ENCODE data around the gene PRSS57. TPM values are rescaled to one million over a fixed set of nuclear protein-coding genes. Genes with fewer than 3 reads are reported as not detected.

PRSS57 gene
- total and polyA plus RNA-seq, 2 of the 13 experiments (the other 11 are each of a cell fraction or from before 2014, with no cell fraction given), result 0.12 TPM; not detected in 1

GRCh38 chr19:708154-709143, 13.2 kb upstream of the PRSS57 start, which contains the start of gene PALM:
TSS of gene PALM (plus strand) at chr19:708935. CDS start at chr19:709147, 212 bp downstream.
- POLR2A ChIA-PET, result interaction anchor here (0.7 to 2.5 kb wide), 13 partner anchors 9 to 184 kb away, joined by 3 to 27 read pairs (median 3); partner anchors contain the start of genes CDC34, FSTL3 and RNF126
- FAIRE-seq (no peak), ATAC-seq (peak; percentile 40), DNase-seq (ENCODE audit: low spot score) (peak; percentile 39)
- peak within 1 kb of the TSS; percentile 97 for H3K4me2 ChIP-seq (ENCODE audit: low read depth, low read length)
- H2AFZ ChIP-seq (ENCODE audit: low read length), result no peak within 1 kb of the TSS
- H3K9ac ChIP-seq (ENCODE audit: insufficient read depth, low read depth, low read length), result peak within 1 kb of the TSS; percentile 65
- peak within 1 kb of the TSS; percentile 63 for H3K27ac ChIP-seq (ENCODE audit: extremely low read length, insufficient read depth, low read length)
- CTCF ChIA-PET (ENCODE audit: low intra/inter-chr PET ratio, low total read pairs), result interaction anchor here (0.9 to 1.1 kb wide), 2 partner anchors 8 to 44 kb away, joined by 3 read pairs; no protein-coding TSS in a partner anchor
- H3K27me3 ChIP-seq (ENCODE audit: control insufficient read depth in 1 of 2, insufficient read depth in 2 of 2, low read length in 2 of 2), result no peaks in the 10 kb centered on the region; a peak in 1 of 5 replicates
- H3K4me1 ChIP-seq (ENCODE audit: insufficient read depth, low read length), result peaks cover 55% of the 10 kb centered on the region
- no peaks in the 10 kb centered on the region for H4K20me1 ChIP-seq (ENCODE audit: insufficient read depth, low read length)
- H3K4me3 ChIP-seq (replicated peaks in 1 of 3; ENCODE audit: insufficient read depth in 1 of 3, low read depth in 2 of 3, low read length in 3 of 3), result peak within 1 kb of the TSS; percentile 66 to 81 (median 72)
- no peaks in the 10 kb centered on the region for H3K9me3 ChIP-seq (ENCODE audit: low read length)
- no peaks in the 10 kb centered on the region for H3K79me2 ChIP-seq (ENCODE audit: insufficient read depth, low read length)
- in situ Hi-C loops (cut with HindIII; ENCODE audit: extremely low pct_ligation_motif_present, low pct_unique_long_range_greater_than_20kb), result no loop called here
- no TSS peak for BruUV-seq (replicated peaks)
- intact Hi-C loops (cut with micrococcal nuclease; ENCODE audit: unreplicated experiment), result no loop called here
- H3K36me3 ChIP-seq (replicated peaks in 1 of 2; ENCODE audit: control insufficient read depth in 1 of 2, insufficient read depth in 2 of 2, low read length in 2 of 2), result no peaks in the 10 kb centered on the region
- whole genome bisulfite sequencing (ENCODE audit: low lambda C conversion rate), result 0% methylated on average over 2 of the region's 93 CpGs
- no peak for TF ChIP-seq GFI1 (CRISPR knock-in tag; IDR thresholded peaks at IDR 0.05; ENCODE audit: borderline replicate concordance)
- no peak for TF ChIP-seq MAFG (CRISPR knock-in tag; IDR thresholded peaks at IDR 0.05)
- no peak for TF ChIP-seq ZNF773 (CRISPR knock-in tag; IDR thresholded peaks at IDR 0.05; ENCODE audit: borderline replicate concordance)
- no peak for TF ChIP-seq RELA (CRISPR knock-in tag; IDR thresholded peaks at IDR 0.05)
- TF ChIP-seq KDM5B (CRISPR knock-in tag; IDR thresholded peaks at IDR 0.05; ENCODE audit: borderline replicate concordance), result peak; percentile 51; the same call in 1 of the 2 replicates
- TF ChIP-seq KDM4B (CRISPR knock-in tag; IDR thresholded peaks at IDR 0.05), result no peak
- no peak for TF ChIP-seq ZNF230 (CRISPR knock-in tag; IDR thresholded peaks at IDR 0.05)
- TF ChIP-seq ZNF12 (CRISPR knock-in tag; IDR thresholded peaks at IDR 0.05), result no peak
- TF ChIP-seq ZNF709 (CRISPR knock-in tag; IDR thresholded peaks at IDR 0.05), result no peak
- TF ChIP-seq NKX3-1 (CRISPR knock-in tag; IDR thresholded peaks at IDR 0.05), result no peak
- no peak; the same call in 1 of the 2 replicates for TF ChIP-seq ZNF768 (CRISPR knock-in tag; IDR thresholded peaks at IDR 0.05)
- TF ChIP-seq ZNF543 (CRISPR knock-in tag; IDR thresholded peaks at IDR 0.05), result no peak
- TF ChIP-seq HNRNPH1 (optimal IDR thresholded peaks at IDR 0.05; ENCODE audit: low read depth, low read length), result no peak
- no peak for TF ChIP-seq ZNF512B (CRISPR knock-in tag; IDR thresholded peaks at IDR 0.05; ENCODE audit: borderline replicate concordance)
- TF ChIP-seq ZFP91 (CRISPR knock-in tag; IDR thresholded peaks at IDR 0.05; ENCODE audit: borderline replicate concordance), result no peak
- no peak for TF ChIP-seq ZSCAN25 (CRISPR knock-in tag; IDR thresholded peaks at IDR 0.05)
- TF ChIP-seq GATAD1 (CRISPR knock-in tag; IDR thresholded peaks at IDR 0.05), result no peak
- TF ChIP-seq ZNF33A (CRISPR knock-in tag; IDR thresholded peaks at IDR 0.05; ENCODE audit: borderline replicate concordance), result no peak
- no peak for TF ChIP-seq AHR (CRISPR knock-in tag; IDR thresholded peaks at IDR 0.05)
- no peak for TF ChIP-seq DNMT1 (CRISPR knock-in tag; IDR thresholded peaks at IDR 0.05)
- TF ChIP-seq ZBTB7A (CRISPR knock-in tag; IDR thresholded peaks at IDR 0.05), result peak; percentile 69; the same call in 1 of the 2 replicates

Data from HepG2 (cell line).